HepG2 (cell line): ENCODE results near the gene LLGL1. TPM values are rescaled to one million over a fixed set of nuclear protein-coding genes. Genes with fewer than 3 reads are reported as not detected.

Source experiments
- BCLAF1 ChIP-seq: fragments of 450-650 bp; IDR thresholded peaks from 2 replicates; pipeline ENCODE4 v1.6.1; 2017; ENCODE audit warnings: mild to moderate bottlenecking
- EEA1 ChIP-seq: sonication (generic); formaldehyde crosslinking; IDR thresholded peaks from 2 replicates; pipeline ENCODE4 v1.5.1; 2020; ENCODE audit warnings: mild to moderate bottlenecking, missing genetic modification reagents, borderline replicate concordance
- KAT7 ChIP-seq: IDR thresholded peaks from 2 replicates; pipeline ENCODE4 v1.6.1; 2018; ENCODE audit warnings: borderline replicate concordance, missing compliant biosample characterization
- NR0B2 ChIP-seq: sonication (generic); formaldehyde crosslinking; IDR thresholded peaks from 2 replicates; pipeline ENCODE4 v1.4.0; 2020; ENCODE audit warnings: mild to moderate bottlenecking, missing genetic modification reagents
- NR2C2 ChIP-seq: sonication (generic); formaldehyde crosslinking; IDR thresholded peaks from 2 replicates; pipeline ENCODE4 v1.4.0; 2020; ENCODE audit warnings: missing genetic modification reagents, mild to moderate bottlenecking, moderate library complexity, borderline replicate concordance
- RERE ChIP-seq: IDR thresholded peaks from 2 replicates; pipeline ENCODE4 v1.6.1; 2016; ENCODE audit warnings: low read depth, missing genetic modification reagents, missing compliant biosample characterization
- RNF2 ChIP-seq: fragments of 450-650 bp; conservative IDR thresholded peaks from 2 replicates; pipeline ENCODE4 v1.6.1; 2016; ENCODE audit warnings: low read depth
- SCMH1 ChIP-seq: sonication (generic); formaldehyde crosslinking; IDR thresholded peaks from 2 replicates; pipeline ENCODE4 v1.9.0; 2021; ENCODE audit warnings: missing genetic modification reagents, mild to moderate bottlenecking, borderline replicate concordance
- ZBTB43 ChIP-seq: sonication (generic); formaldehyde crosslinking; conservative IDR thresholded peaks from 2 replicates; pipeline ENCODE4 v1.4.0; 2020; ENCODE audit warnings: missing genetic modification reagents
- ZC3H13 ChIP-seq: sonication (generic); formaldehyde crosslinking; IDR thresholded peaks from 2 replicates; pipeline ENCODE4 v1.8.1; 2023; ENCODE audit warnings: mild to moderate bottlenecking, missing genetic modification reagents, moderate library complexity
- ZNF10 ChIP-seq: sonication (generic); formaldehyde crosslinking; IDR thresholded peaks from 2 replicates; pipeline ENCODE4 v1.4.0; 2020; ENCODE audit warnings: mild to moderate bottlenecking, low read depth, missing genetic modification reagents, borderline replicate concordance
- ZNF329 ChIP-seq: sonication (generic); formaldehyde crosslinking; IDR thresholded peaks from 2 replicates; pipeline ENCODE4 v1.9.0; 2021; ENCODE audit warnings: low read depth, mild to moderate bottlenecking, missing genetic modification reagents
- ZNF414 ChIP-seq: sonication (generic); formaldehyde crosslinking; IDR thresholded peaks from 2 replicates; pipeline ENCODE4 v1.5.0; 2020; ENCODE audit warnings: missing genetic modification reagents
- ZNF678 ChIP-seq: sonication (generic); formaldehyde crosslinking; IDR thresholded peaks from 2 replicates; pipeline ENCODE4 v1.4.0; 2020; ENCODE audit warnings: mild to moderate bottlenecking, missing genetic modification reagents
- ZNF776 ChIP-seq: sonication (generic); formaldehyde crosslinking; IDR thresholded peaks from 2 replicates; pipeline ENCODE4 v1.4.0; 2020; ENCODE audit warnings: mild to moderate bottlenecking, missing genetic modification reagents
- ZSCAN21 ChIP-seq: sonication (generic); formaldehyde crosslinking; IDR thresholded peaks from 2 replicates; pipeline ENCODE4 v1.8.0; 2022; ENCODE audit warnings: mild to moderate bottlenecking, missing genetic modification reagents, moderate library complexity, borderline replicate concordance
- ZZZ3 ChIP-seq: sonication (generic); formaldehyde crosslinking; IDR thresholded peaks from 2 replicates; pipeline ENCODE4 v1.4.0; 2020; ENCODE audit warnings: missing genetic modification reagents, mild to moderate bottlenecking, borderline replicate concordance
- polyA plus RNA-seq, 8 experiments: library from polyadenylated mRNA; depleted of rRNA in 3 of 8; stranded (reverse) in 7 of 8; unstranded in 1 of 8; fragments of >200 nt; fragmentation: Illumina TruSeq in 4 of 8; extraction: Trizol in 4 of 8; gene quantifications; 2 replicates each; pipeline versions ENCODE4 v1.2.1 to v1.2.3, GENCODE V29; 2011 to 2016; ENCODE audit warnings: low read depth in 4 of 8, missing spikeins in 1 of 8, mixed read lengths in 1 of 8; ENCODE audit not compliant: insufficient read depth in 1 of 8
- total RNA-seq, 5 experiments: library from RNA; depleted of rRNA; stranded (reverse); fragments of >200 nt; fragmentation: Illumina TruSeq; extraction: Trizol; gene quantifications; 2 replicates each; pipeline ENCODE4 v1.2.3, GENCODE V29; 2016; ENCODE audit warnings: low read depth in 1 of 5

Gene LLGL1
- total and polyA plus RNA-seq, 2 of the 13 experiments (the other 11 are each of a cell fraction or from before 2014, with no cell fraction given), result 15.0 to 15.3 TPM

- TF ChIP-seq ZBTB43, result 0 out of 2 replicates have a peak, but pooled peaks have one; percentile 20
- TF ChIP-seq SCMH1, result no peak
- no peak; the same call in 1 of the 2 replicates for TF ChIP-seq ZZZ3
- no peak for TF ChIP-seq RERE (CRISPR knock-in tag)
- peak; percentile 31; the same call in 1 of the 2 replicates for TF ChIP-seq KAT7 (CRISPR knock-in tag)
- TF ChIP-seq ZSCAN21 (CRISPR knock-in tag), result peak; percentile 64; the same call in 1 of the 2 replicates
- 0 out of 2 replicates have a peak, but pooled peaks have one; percentile 78 for TF ChIP-seq ZNF414 (CRISPR knock-in tag)
- 0 out of 2 replicates have a peak, but pooled peaks have one; percentile 56 for TF ChIP-seq ZNF776
- no peak for TF ChIP-seq ZNF329 (CRISPR knock-in tag)
- no peak for TF ChIP-seq BCLAF1
- no peak for TF ChIP-seq RNF2
- TF ChIP-seq ZC3H13 (CRISPR knock-in tag), result peak; percentile 73
- TF ChIP-seq ZNF678 (CRISPR knock-in tag), result no peak
- TF ChIP-seq EEA1 (CRISPR knock-in tag), result no peak
- no peak for TF ChIP-seq ZNF10 (CRISPR knock-in tag)
- TF ChIP-seq NR0B2 (CRISPR knock-in tag), result 0 out of 2 replicates have a peak, but pooled peaks have one; percentile 38
- peak; percentile 57 for TF ChIP-seq NR2C2 (CRISPR knock-in tag)
Measured at GRCh38 chr17:18258356-18259038, 33.1 kb downstream of the LLGL1 start, which contains the start of gene FLII (continued).
